Large intestine (tissue), 3 donors: ENCODE data around the gene CKB. TPM values are rescaled to one million over a fixed set of nuclear protein-coding genes. Genes with fewer than 3 reads are reported as not detected.

ENCODE experiments used
- DNase-seq, 2 donors: peaks; one replicate each; pipeline versions ENCODE4 v3.0.0 to v3.0.0-alpha.2; 2013
- H3K27ac ChIP-seq: one replicate; pipeline ENCODE4 v1.5.1; 2013; ENCODE audit warnings: low read length
- H3K27me3 ChIP-seq: 2 replicates; pipeline ENCODE4 v1.6.1; 2013; ENCODE audit warnings: low read length; ENCODE audit not compliant: control insufficient read depth, insufficient read depth
- H3K36me3 ChIP-seq: 2 replicates; pipeline ENCODE4 v1.6.1; 2013; ENCODE audit warnings: low read length; ENCODE audit not compliant: control insufficient read depth, insufficient read depth
- H3K4me1 ChIP-seq: one replicate; pipeline ENCODE4 v1.6.1; 2013; ENCODE audit warnings: low read length; ENCODE audit not compliant: control insufficient read depth, insufficient read depth
- H3K4me3 ChIP-seq: one replicate; pipeline ENCODE4 v1.5.1; 2013; ENCODE audit warnings: low read length
- H3K9me3 ChIP-seq: one replicate; pipeline ENCODE4 v1.6.1; 2013; ENCODE audit warnings: mild to moderate bottlenecking, low read depth, low read length, moderate library complexity; ENCODE audit not compliant: control insufficient read depth
- WGBS: methylation state at CpG from one replicate; pipeline ENCODE4 v1.1.5; 2013; ENCODE audit warnings: low lambda C conversion rate; ENCODE audit not compliant: insufficient coverage; 5-methylcytosine and 5-hydroxymethylcytosine counted together
- polyA plus RNA-seq: library from polyadenylated mRNA; unstranded; fragments of 120-200 nt; gene quantifications from one replicate; pipeline ENCODE4 v1.2.1, GENCODE V29; 2013

Gene CKB
- polyA plus RNA-seq, 1 donor, result 326 TPM

GRCh38 chr14:103550451-103551337, 28.1 kb upstream of the CKB start:
- WGBS, result no CpG with 5 or more reads among the region's 22 CpGs
- peaks cover 10% of the 10 kb centered on the region for H3K4me1 ChIP-seq
- H3K27me3 ChIP-seq, result no peaks in the 10 kb centered on the region
- no peak overlapping the region for H3K27ac ChIP-seq
- H3K36me3 ChIP-seq, result peaks cover 2% of the 10 kb centered on the region
- no peak for DNase-seq
- H3K9me3 ChIP-seq, result no peaks in the 10 kb centered on the region
- no peak overlapping the region for H3K4me3 ChIP-seq

- no peaks in the 10 kb centered on the region for H3K9me3 ChIP-seq
- DNase-seq, result no peak
- no peaks in the 10 kb centered on the region for H3K27me3 ChIP-seq
- peaks cover 13% of the 10 kb centered on the region for H3K4me1 ChIP-seq
- H3K36me3 ChIP-seq, result peaks cover under 1% of the 10 kb centered on the region
- 100% methylated on average over 2 of the region's 30 CpGs for WGBS
- H3K27ac ChIP-seq, result no peak overlapping the region
- H3K4me3 ChIP-seq, result no peak overlapping the region
Measured at GRCh38 chr14:103549361-103550311, 27.0 kb upstream of the CKB start.

DNA sequence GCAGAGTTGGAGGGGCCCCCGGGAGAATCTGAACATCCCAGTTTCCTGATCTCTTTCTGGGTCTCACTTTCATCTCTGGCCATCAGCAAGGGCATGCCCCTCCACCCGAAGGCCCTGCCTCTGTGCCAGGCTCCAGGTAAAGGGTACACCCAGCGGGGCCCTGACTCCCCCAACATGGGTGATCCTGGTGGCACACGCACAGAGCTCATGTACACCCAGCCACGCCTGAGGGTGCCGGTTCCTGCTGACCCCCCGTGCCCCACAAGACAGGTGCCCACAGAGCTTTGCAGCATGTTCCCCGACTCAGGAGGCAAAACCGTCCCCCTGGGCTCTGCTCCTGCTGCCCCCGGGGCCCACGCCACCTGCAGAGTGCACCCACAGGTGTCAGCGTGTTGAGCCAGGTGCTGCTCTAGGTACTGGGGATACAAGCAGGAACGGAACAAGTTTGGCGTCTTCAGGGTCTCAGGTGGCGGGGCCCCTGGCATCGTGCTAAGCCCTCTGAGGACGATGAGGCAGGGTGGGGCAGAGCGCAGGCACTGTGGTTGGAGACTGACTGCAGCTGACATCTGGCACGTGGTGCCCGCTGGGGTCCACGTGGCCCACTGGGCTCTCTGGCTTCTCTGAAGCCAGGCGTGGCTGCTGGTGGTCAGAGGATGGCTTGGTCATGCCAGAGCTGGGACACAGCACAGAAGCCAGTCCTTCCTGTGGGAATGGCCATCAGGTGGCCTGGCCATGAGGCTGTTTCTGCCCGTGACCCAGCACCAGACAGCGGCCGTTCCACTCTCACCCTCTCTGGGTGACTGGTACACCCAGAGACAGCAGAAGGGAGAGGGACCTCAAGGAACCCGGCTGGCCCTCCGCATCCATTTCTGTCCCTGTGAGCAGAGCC, 26.1 kb upstream of the CKB start:
- Histone ChIP-seq H3K4me1 (peaks cover 21% of the 10 kb centered on the region), H3K36me3 (no peaks in the 10 kb centered on the region), H3K27me3 (no peaks in the 10 kb centered on the region), H3K9me3 (no peaks in the 10 kb centered on the region), H3K4me3 (no peak overlapping the region), H3K27ac (no peak overlapping the region)
- WGBS, result no CpG with 5 or more reads among the region's 27 CpGs
- DNase-seq, result no peak

DNA sequence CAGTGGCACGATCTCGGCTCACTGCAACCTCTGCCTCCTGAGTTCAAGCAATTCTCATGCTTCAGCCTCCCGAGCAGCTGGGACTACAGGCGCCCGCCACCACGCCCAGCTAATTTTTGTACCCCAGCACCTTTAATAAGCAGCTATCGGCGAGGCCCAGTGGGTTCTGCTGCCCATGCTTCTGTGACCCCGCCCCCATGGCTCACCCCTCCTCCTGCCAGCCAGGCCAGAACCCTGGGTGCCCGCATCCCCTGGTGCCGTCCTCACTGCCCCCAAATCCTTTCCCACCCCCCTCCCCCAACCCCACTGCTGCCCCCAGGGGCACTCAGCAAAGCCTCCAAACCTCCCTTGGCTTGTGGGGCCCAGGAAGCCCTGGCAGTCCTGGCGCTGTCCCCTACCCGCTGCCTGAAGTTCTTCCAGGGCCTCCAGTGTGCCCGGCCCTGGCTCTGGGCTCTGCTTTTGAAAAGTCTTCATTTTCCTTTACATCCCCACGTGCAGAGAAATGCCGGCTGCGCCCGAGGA, 25.4 kb upstream of the CKB start:
- peaks cover 28% of the 10 kb centered on the region for H3K4me1 ChIP-seq
- H3K27me3 ChIP-seq, result no peaks in the 10 kb centered on the region
- no peak for DNase-seq
- no peaks in the 10 kb centered on the region for H3K36me3 ChIP-seq
- no peak overlapping the region for H3K27ac ChIP-seq
- 72% methylated on average over 2 of the region's 18 CpGs for WGBS
- H3K9me3 ChIP-seq, result no peaks in the 10 kb centered on the region
- H3K4me3 ChIP-seq, result no peak overlapping the region

- Histone ChIP-seq H3K27me3 (no peaks in the 10 kb centered on the region), H3K9me3 (no peaks in the 10 kb centered on the region), H3K4me3 (no peak overlapping the region), H3K36me3 (no peaks in the 10 kb centered on the region), H3K4me1 (peaks cover 33% of the 10 kb centered on the region), H3K27ac (no peak overlapping the region)
- no peak for DNase-seq
- WGBS, result 93% methylated on average over 3 of the region's 11 CpGs
Measured at GRCh38 chr14:103547455-103547940, 24.9 kb upstream of the CKB start.

- H3K4me1 ChIP-seq, result peaks cover 40% of the 10 kb centered on the region
- DNase-seq, result peak in 1 of 2 donors; percentile 43
- no CpG with 5 or more reads among the region's 21 CpGs for WGBS
Measured at GRCh38 chr14:103546652-103547454, 24.2 kb upstream of the CKB start.

DNA sequence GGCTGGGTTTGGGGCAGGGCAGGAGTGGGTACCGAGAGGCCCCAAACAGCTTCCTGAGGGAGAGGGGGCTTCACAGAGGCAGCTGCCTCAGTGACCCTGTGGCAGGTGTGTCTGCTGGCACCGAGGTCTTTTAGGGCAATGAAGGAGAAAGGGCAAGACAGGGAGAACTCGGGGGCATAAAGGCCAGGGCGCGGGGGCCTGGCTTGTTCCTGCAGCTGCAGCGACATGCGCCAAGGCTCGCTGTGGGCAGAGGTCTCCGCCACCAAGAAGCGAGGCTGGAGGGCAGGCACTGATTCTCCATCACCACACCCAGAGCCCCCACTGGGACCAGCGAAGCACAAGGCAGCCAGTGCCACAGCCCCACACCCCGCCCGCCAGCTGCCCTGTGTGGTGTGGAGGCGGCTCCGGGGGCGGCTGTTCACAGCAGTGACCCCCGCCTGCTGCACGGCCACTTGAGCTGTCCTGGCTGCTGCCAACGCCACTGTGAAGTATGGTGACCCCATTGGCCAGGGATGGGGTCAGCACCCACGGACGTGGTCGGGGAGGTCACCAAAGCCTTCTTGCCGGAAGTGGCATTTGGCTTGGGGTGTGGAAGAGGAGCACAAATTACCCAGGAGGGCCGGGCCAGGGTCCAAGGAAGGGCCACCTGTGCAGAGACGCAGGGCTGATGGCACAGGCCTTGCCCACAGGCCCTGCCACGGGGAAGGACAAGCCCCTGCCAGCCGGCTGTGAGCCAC, 23.5 kb upstream of the CKB start:
- no peaks in the 10 kb centered on the region for H3K9me3 ChIP-seq
- no CpG with 5 or more reads among the region's 27 CpGs for WGBS
- H3K36me3 ChIP-seq, result no peaks in the 10 kb centered on the region
- H3K4me1 ChIP-seq, result peaks cover 46% of the 10 kb centered on the region
- no peak overlapping the region for H3K27ac ChIP-seq
- H3K27me3 ChIP-seq, result no peaks in the 10 kb centered on the region
- no peak overlapping the region for H3K4me3 ChIP-seq
- DNase-seq, result no peak

More at GRCh38 chr14:103546652-103547454, 24.2 kb upstream of the CKB start:
- H3K36me3 ChIP-seq, result no peaks in the 10 kb centered on the region
- H3K27me3 ChIP-seq, result no peaks in the 10 kb centered on the region
- no peak overlapping the region for H3K4me3 ChIP-seq
- H3K9me3 ChIP-seq, result no peaks in the 10 kb centered on the region
- no peak overlapping the region for H3K27ac ChIP-seq

- H3K27ac ChIP-seq, result no peak overlapping the region
- H3K4me3 ChIP-seq, result no peak overlapping the region
- no peaks in the 10 kb centered on the region for H3K9me3 ChIP-seq
- no peaks in the 10 kb centered on the region for H3K36me3 ChIP-seq
- DNase-seq, result no peak
- H3K4me1 ChIP-seq, result peaks cover 45% of the 10 kb centered on the region
- H3K27me3 ChIP-seq, result no peaks in the 10 kb centered on the region
- no CpG with 5 or more reads among the region's 29 CpGs for WGBS
Measured at GRCh38 chr14:103545219-103545914, 22.7 kb upstream of the CKB start.
